ENCODE measurements around the gene C6orf141. TPM values are rescaled to one million over a fixed set of nuclear protein-coding genes. Genes with fewer than 3 reads are reported as not detected.

The C6orf141 gene
- polyA plus RNA-seq, 1 experiment = not detected

DNA sequence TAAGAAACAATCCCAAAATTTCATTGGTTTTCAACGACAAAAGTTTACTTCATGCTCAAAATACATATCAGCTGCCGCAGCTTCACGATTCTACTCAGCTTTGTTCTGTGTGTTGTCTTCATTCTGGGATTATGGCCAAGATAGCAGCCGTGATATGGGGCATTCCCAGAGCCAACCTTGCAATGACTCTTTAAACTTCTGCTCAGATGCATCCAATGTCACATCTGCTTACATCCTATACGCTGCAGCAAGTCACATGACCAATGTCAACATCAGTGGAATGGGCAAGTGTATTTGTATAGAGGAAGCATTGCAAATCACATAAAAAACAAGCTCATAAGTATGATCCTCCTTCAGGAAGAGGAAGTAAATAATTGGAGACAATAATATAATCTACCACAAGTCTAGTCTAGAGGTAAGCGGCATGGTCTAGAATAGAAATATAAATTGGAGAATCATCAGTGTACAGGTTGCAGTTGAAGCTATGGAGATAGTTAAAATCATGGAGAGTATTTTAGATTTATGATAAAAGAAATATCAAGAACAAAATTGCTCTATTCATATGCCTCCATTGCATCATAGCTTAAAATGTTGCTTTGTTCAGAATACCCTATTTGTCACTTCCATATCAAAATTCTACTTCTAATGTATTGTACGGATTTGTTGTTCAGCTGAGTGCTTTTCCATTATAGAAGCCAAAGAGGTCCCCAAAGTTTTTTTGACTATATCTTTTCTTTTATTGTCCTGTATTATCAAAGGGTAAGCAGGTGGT, 7.2 kb upstream of the C6orf141 start:
- H3K27ac ChIP-seq (ENCODE audit: low read depth, low read length) = no peak overlapping the region
- no peaks in the 10 kb centered on the region for H3K27me3 ChIP-seq (ENCODE audit: control insufficient read depth, insufficient read depth, low read length)
- no peak for DNase-seq (ENCODE audit: low read depth, low spot score)
- POLR2A ChIA-PET = no interaction called here
- H3K4me3 ChIP-seq (ENCODE audit: low read depth, low read length) = no peak overlapping the region
- CTCF ChIA-PET = interaction anchor here (14.7 kb wide), 1 partner anchor 10 kb away, joined by 177 read pairs; no protein-coding TSS in a partner anchor
- TF ChIP-seq, protein P1, sequence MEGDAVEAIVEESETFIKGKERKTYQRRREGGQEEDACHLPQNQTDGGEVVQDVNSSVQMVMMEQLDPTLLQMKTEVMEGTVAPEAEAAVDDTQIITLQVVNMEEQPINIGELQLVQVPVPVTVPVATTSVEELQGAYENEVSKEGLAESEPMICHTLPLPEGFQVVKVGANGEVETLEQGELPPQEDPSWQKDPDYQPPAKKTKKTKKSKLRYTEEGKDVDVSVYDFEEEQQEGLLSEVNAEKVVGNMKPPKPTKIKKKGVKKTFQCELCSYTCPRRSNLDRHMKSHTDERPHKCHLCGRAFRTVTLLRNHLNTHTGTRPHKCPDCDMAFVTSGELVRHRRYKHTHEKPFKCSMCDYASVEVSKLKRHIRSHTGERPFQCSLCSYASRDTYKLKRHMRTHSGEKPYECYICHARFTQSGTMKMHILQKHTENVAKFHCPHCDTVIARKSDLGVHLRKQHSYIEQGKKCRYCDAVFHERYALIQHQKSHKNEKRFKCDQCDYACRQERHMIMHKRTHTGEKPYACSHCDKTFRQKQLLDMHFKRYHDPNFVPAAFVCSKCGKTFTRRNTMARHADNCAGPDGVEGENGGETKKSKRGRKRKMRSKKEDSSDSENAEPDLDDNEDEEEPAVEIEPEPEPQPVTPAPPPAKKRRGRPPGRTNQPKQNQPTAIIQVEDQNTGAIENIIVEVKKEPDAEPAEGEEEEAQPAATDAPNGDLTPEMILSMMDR (IDR thresholded peaks at IDR 0.05; ENCODE audit: low read depth, low read length) = no peak
- H3K9me3 ChIP-seq (ENCODE audit: control insufficient read depth, insufficient read depth, low read length) = no peaks in the 10 kb centered on the region

DNA sequence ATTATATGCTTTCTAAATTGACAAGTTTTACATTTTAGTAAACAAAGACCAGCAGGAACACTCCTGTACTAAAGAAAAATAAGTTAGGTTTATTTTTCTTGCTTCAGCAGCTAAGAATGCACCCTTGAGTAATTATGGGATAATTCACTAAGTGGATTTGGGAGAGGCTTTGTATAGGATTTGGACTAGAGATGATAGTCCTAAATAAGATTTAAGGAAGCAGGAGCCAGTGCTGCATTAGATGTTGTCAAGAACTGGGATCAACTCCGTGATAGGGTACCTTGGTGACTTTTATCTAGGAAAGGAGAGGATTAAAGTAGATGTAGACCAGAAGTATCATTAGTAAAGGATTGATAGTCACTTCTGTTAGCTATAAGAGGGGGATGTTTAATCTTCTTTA, 4.1 kb upstream of the C6orf141 start:
- POLR2A ChIA-PET = no interaction called here

DNA sequence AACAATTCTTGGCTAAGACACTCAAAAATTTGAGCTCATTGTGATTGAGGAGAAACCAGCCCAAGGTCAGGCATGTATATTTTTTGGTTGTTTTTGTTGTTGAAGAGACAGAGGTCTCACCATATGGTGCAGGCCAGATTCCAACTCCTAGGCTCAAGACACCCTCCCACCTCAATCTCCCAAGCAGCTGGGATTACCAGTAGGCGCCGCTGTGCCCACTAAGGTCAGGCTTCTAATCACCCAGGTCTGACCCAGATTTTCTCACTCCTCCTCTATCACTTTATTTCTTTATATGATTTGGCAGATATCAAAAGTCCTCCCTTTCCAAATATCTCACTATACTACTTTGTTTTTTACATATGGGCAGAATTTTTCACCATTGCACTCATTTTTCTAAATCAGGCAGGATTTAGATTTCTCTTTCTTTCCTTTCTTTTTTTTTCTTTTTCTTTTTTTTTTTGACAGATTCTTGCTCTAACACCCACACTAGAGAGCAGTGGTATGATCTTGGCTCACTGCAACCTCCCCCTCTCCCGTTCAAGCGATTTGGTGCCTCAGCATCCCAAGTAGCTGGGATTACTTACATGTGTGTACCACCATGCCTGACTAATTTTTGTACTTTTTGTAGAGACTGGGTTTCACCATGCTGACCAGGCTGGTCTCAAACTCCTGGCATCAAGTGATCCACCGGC, 1.7 kb upstream of the C6orf141 start:
- H3K9me3 ChIP-seq (ENCODE audit: control insufficient read depth, insufficient read depth, low read length) = no peaks in the 10 kb centered on the region; the same call in 1 of the 2 replicates
- DNase-seq (ENCODE audit: low read depth, low spot score) = no peak
- H3K27ac ChIP-seq (ENCODE audit: low read depth, low read length) = no peak overlapping the region
- ChIA-PET CTCF (interaction anchor here (6.1 to 14.7 kb wide), 2 partner anchors 15 to 58 kb away, joined by 26 to 177 read pairs; no protein-coding TSS in a partner anchor), POLR2A (no interaction called here)
- TF ChIP-seq, protein P1 (IDR thresholded peaks at IDR 0.05; ENCODE audit: low read depth, low read length) = no peak
- H3K27me3 ChIP-seq (ENCODE audit: control insufficient read depth, insufficient read depth, low read length) = peaks cover 16% of the 10 kb centered on the region
- no peak overlapping the region for H3K4me3 ChIP-seq (ENCODE audit: low read depth, low read length)

More for the DNA sequence above, 4.1 kb upstream of the C6orf141 start:
- Histone ChIP-seq H3K4me3 (ENCODE audit: low read depth, low read length) (no peak overlapping the region), H3K27me3 (ENCODE audit: control insufficient read depth, insufficient read depth, low read length) (peaks cover 15% of the 10 kb centered on the region), H3K27ac (ENCODE audit: low read depth, low read length) (no peak overlapping the region), H3K9me3 (ENCODE audit: control insufficient read depth, insufficient read depth, low read length) (no peaks in the 10 kb centered on the region; the same call in 1 of the 2 replicates)
- no peak for DNase-seq (ENCODE audit: low read depth, low spot score)
- TF ChIP-seq, protein P1 (IDR thresholded peaks at IDR 0.05; ENCODE audit: low read depth, low read length) = no peak
- CTCF ChIA-PET = interaction anchor here (0.7 to 14.7 kb wide), 2 partner anchors 13 to 61 kb away, joined by 3 to 177 read pairs; no protein-coding TSS in a partner anchor

DNA sequence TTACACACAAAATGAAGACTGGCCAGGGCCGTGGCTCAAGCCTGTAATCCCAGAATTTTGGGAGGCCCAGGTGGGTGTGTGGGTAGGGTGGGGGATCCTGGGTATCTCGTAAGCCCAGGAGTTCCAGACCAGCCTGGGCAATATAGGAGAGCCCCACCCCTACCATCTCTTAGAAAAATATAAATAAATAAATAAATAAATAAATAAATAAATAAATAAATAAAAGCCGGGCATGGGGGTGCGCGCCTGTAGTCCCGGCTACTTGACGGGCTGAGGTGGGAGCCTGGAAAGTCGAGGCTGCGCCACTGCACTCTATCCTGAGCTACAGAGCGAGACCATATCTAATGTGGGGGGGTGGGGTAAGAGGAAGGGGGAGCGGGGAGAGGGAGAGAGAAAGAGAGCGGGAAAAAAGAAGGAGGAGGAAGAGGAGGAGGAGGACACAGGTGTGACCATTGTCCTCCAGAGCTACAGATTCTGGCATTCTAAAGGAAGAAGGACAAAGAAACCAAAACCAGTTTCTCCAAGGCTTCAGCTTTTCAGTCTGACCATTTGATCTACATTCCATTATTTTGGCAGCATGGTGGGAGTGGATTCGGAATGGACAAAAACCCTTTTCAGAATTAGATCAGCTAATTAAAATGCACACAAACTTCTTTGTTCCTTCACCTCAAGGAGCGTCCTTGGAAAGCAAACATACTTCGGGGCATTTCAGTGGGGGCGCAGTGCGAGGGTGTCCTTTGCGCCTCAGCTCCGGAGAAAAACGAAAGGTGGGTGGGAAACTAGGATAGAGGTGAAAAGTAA, 577 bp upstream of the C6orf141 start:
- CTCF ChIA-PET = interaction anchor here (1.0 to 14.7 kb wide), 4 partner anchors 8 to 299 kb away, joined by 3 to 177 read pairs (median 16); no protein-coding TSS in a partner anchor
- Histone ChIP-seq H3K27ac (ENCODE audit: low read depth, low read length) (no peak overlapping the region), H3K27me3 (ENCODE audit: control insufficient read depth, insufficient read depth, low read length) (peaks cover 16% of the 10 kb centered on the region), H3K4me3 (ENCODE audit: low read depth, low read length) (peak overlapping the region; percentile 43), H3K9me3 (ENCODE audit: control insufficient read depth, insufficient read depth, low read length) (no peaks in the 10 kb centered on the region; the same call in 1 of the 2 replicates)
- TF ChIP-seq, protein P1 (IDR thresholded peaks at IDR 0.05; ENCODE audit: low read depth, low read length) = no peak
- DNase-seq (ENCODE audit: low read depth, low spot score) = no peak
- POLR2A ChIA-PET = no interaction called here

Data from AG04450 (cell line).